Panc1 (cell line): ENCODE results near the gene PKMYT1.

Experiments
- POLR2AphosphoS5 ChIP-seq: IDR thresholded peaks from 2 replicates; pipeline ENCODE4 v1.6.1; 2012; ENCODE audit warnings: mild to moderate bottlenecking, low read depth, low read length, moderate library complexity
- SIN3A ChIP-seq: IDR thresholded peaks from 2 replicates; pipeline ENCODE4 v1.6.1; 2012; ENCODE audit warnings: low read depth, mild to moderate bottlenecking, low read length, moderate library complexity, borderline replicate concordance; ENCODE audit not compliant: insufficient read depth
- TCF7L2 ChIP-seq: IDR thresholded peaks from 2 replicates; pipeline ENCODE4 v1.6.1; 2011; ENCODE audit warnings: mild to moderate bottlenecking, low read depth, low read length, inconsistent platforms
- TF ChIP-seq, protein P1 (sequence below): fragments of 450-650 bp; IDR thresholded peaks from 2 replicates; pipeline ENCODE4 v1.5.1; 2017; ENCODE audit warnings: mild to moderate bottlenecking
- TF ChIP-seq, protein P2 (sequence below), 2 experiments: IDR thresholded peaks; 2 replicates each; pipeline ENCODE4 v1.6.1; 2011 to 2012; ENCODE audit warnings: low read depth in 2 of 2, control low read depth in 1 of 2, low read length in 1 of 2, mild to moderate bottlenecking in 1 of 2, moderate library complexity in 1 of 2; ENCODE audit not compliant: insufficient read depth in 1 of 2

DNA sequence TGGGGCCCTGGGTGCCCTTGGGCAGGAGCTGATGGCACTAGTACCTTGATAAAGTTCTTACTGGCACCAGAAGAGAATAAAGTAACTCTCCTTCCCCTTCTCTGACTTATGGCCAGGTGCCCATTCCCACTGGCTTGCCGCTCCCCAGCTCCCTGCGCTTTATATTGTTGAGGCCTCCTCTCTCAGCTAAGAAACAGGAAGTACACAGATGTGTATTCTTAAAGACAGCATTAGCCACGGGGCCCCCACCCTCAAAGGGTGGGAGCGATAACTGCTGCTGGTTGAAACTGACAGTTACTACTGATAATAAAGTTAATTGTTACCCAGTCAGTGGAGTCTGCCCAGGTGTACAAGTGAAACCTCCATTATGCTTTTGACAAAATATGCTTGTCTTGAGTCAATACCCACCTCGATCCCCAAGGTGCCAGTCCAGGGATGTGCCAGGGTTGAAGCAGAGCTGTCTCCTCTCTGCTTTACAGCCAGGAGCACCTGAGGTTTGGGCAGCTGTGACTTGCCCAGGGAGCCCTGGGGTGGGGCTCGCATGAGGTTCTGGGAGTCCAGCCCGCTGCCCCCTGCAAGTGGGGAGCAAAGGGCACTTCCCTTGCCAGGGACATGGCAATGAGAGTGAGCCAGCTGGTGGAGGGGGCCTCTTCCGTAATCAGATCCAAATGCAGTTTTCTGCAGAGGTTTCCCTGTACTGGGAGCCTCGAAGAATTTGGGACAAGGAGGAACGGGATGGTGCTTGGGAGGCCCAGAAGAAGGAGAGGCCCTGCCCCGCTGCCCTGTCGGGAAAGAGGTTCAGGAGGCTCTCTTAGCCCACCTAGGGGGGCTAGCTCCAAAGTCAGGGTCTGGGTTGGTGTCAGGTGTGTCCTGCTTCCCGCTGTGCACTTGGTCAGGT is 27.1 kb upstream of the PKMYT1 start:
- TF ChIP-seq, protein P1, sequence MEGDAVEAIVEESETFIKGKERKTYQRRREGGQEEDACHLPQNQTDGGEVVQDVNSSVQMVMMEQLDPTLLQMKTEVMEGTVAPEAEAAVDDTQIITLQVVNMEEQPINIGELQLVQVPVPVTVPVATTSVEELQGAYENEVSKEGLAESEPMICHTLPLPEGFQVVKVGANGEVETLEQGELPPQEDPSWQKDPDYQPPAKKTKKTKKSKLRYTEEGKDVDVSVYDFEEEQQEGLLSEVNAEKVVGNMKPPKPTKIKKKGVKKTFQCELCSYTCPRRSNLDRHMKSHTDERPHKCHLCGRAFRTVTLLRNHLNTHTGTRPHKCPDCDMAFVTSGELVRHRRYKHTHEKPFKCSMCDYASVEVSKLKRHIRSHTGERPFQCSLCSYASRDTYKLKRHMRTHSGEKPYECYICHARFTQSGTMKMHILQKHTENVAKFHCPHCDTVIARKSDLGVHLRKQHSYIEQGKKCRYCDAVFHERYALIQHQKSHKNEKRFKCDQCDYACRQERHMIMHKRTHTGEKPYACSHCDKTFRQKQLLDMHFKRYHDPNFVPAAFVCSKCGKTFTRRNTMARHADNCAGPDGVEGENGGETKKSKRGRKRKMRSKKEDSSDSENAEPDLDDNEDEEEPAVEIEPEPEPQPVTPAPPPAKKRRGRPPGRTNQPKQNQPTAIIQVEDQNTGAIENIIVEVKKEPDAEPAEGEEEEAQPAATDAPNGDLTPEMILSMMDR: no peak
- no peak for TF ChIP-seq POLR2AphosphoS5
- TF ChIP-seq, protein P2, sequence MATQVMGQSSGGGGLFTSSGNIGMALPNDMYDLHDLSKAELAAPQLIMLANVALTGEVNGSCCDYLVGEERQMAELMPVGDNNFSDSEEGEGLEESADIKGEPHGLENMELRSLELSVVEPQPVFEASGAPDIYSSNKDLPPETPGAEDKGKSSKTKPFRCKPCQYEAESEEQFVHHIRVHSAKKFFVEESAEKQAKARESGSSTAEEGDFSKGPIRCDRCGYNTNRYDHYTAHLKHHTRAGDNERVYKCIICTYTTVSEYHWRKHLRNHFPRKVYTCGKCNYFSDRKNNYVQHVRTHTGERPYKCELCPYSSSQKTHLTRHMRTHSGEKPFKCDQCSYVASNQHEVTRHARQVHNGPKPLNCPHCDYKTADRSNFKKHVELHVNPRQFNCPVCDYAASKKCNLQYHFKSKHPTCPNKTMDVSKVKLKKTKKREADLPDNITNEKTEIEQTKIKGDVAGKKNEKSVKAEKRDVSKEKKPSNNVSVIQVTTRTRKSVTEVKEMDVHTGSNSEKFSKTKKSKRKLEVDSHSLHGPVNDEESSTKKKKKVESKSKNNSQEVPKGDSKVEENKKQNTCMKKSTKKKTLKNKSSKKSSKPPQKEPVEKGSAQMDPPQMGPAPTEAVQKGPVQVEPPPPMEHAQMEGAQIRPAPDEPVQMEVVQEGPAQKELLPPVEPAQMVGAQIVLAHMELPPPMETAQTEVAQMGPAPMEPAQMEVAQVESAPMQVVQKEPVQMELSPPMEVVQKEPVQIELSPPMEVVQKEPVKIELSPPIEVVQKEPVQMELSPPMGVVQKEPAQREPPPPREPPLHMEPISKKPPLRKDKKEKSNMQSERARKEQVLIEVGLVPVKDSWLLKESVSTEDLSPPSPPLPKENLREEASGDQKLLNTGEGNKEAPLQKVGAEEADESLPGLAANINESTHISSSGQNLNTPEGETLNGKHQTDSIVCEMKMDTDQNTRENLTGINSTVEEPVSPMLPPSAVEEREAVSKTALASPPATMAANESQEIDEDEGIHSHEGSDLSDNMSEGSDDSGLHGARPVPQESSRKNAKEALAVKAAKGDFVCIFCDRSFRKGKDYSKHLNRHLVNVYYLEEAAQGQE (IDR thresholded peaks at IDR 0.05; ENCODE audit: insufficient read depth in 1 of 2, low read depth in 2 of 2, low read length in 1 of 2): no peak
- TF ChIP-seq SIN3A: no peak
- TF ChIP-seq TCF7L2: no peak
